GM19025 (cell line): ENCODE results near the gene TMEM221.

Source experiments
- ATAC-seq: cut with Tn5 transposase; IDR thresholded peaks from one replicate; pipeline ENCODE4 v1.9.1; 2021; ENCODE audit warnings: mild to moderate bottlenecking, low read depth, moderate library complexity; ENCODE audit not compliant: unreplicated experiment

TMEM221 gene

DNA sequence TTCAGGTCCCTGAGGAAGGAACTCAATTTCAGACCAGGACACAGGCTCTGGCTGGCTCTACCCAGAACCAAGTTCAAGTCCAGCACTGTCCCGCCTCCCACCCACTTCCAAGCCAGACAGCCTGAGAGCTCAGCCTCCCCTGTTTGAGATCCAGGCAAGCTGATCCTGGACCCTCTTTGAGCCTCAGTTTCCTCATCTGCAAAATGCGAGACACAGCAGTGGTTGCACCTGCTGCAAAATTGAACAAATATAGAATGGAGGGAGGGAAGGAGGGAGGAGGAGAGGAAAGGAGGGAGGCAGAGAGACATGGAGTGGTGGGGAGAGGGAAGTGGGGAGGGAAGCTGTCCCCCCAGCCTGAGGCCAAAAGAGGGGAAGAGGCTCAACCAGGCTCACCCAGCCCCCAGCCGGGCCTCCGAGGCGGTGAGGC is 751 bp downstream of the TMEM221 start:
- no peak for ATAC-seq

DNA sequence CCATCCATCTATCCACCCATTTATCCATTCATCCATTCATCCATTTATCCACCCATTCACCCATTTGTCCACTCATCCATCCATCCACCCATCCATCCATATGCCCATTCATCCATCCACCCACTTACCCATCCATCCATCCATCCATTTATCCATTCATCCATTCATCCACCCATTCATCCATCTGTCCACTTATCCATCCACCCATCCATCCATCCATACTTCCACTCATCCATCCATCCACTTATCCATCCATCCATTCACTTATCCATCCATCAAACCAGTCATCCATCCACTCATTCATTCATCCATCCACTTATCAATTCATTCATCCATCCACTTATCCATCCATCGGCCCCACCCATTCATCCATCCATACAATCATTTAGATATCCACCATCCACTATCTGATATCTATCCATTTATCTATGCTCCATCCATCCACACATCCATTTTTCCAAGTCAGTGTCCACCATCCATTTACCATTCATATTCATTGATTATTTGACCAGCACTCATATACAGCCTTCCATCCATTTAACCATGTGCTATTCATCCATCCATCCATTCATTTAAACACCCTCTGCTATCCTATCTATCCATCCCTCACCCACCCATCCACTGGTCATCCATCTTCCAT is 2.8 kb downstream of the TMEM221 start:
- ATAC-seq = no peak

DNA sequence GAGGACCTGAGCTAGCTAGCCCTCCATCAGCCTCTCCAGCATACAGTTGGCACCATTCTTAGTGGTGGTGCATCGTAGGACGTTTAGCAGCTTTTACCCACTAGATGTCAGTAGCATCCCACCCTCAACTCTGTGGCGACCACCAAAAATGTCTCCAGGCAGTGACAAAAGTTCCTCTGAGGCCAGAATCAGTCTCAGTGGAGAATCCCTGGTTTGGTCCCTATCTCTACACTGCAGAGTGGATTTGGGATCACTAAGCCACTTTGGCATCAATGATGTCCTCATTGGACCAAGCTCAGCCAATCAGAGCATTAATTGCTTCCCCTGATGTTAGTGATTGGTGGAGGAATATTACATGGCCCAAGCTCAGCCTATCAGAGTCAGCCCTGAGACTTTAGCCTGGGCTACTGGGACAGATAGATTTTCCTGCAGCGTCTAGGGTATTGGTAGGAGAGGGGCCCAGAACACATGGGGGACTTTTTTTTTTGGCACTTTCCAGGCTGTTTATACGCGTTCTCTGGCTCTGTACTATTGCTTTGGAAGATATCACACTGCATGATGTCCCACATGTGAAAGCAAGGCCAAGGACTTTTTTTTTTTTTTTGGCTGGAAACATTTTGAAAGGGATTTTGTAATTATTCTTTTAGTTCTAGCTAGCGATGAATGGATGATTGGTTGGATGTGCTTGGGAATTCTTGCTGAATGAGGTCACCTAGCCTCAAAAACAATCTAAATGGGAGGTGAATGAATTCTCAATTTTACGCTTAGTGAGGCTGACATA is 7.0 kb downstream of the TMEM221 start:
- no peak for ATAC-seq

DNA sequence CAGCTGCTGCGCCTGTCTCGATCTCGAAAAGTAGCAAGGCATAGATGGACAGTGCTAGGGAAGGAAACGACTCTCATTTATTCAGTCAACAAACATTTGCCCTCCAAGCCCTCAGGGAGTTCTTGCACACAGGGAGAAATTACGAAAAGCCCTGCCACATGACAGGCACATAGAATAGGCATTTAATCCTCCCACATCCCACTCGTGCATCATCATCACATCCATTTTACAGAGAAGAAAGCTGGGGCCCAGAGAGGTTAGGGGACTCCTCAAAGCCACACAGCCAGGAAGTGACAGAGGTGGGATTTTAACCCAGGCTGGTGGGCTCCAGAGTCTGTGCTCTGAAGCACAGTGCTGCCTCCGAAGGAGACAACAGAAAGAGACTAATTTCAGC is 11.6 kb downstream of the TMEM221 start:
- ATAC-seq = no peak

DNA sequence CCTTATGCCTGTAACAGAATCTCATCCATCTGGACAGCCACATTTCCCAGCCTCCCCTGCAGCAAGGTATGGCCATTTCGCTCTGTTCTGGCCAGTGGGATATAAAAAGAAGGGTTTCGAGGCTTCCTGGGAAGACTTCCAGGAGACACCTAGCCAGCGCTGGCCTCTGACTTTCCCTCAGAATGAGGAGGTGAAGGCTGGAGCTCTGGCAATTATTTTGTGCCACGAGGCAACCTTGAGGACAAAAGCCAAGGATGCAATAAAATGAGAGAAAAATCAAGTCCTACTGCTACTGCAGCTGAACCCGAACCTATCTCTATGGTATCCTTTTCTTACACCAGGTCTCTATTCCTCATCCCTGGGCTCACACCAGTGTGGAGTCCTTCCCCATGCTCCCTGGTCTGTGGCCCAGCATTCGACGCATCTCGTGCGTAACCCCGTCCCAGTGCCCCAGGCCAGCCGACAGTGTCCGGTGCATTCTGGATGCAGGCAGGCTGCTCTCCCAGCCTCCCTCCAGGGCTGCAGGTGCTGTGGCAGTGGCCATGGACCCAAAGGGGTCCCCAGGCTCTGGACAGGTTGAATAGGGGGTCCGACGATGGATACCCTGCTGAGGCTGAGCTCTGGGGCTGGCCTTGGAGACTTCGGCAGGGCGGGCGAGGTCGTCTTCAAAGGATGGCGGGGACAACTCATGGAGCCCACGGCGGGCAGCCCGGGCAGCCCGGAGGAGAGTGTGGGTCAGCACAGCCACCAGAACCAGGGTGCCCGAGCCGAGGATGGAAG is 12.2 kb downstream of the TMEM221 start:
- no peak for ATAC-seq

DNA sequence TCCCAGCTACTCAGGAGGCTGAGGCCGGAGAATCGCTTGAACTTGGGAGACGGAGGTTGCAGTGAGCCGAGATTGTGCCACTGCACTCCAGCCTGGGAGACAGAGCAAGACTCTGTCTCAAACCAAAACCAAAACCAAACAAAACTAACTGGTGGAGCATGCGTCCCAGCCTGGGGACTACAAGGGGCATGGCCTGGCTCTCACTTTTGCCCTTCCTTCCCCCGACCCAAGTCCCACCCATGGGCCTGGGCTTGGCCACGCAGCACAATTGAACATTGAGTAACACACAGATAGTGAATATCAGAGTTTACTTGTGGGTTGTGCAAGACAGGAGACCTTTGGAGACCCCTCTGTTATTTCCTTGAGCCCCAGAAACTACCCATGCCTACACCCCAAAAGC is 13.2 kb downstream of the TMEM221 start:
- no peak for ATAC-seq

DNA sequence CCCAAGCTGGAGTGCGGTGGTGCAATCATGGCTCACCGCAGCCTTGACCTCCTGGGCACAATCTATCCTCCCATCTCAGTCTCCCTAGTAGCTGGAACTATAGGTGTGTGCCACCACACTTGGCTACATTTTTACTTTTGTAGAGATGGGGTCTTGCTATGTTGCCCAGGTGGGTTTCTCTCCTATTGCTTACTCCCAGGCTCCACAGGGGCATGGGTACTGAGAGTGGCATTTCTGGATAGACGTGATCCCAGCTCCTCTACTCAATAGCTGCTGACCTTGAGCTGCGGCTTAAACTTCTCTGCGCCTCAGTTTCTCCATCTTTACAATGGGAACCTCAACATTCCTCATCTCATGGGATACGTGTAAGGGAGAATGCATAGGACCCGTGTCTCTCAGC is 17.1 kb downstream of the TMEM221 start:
- ATAC-seq = no peak

DNA sequence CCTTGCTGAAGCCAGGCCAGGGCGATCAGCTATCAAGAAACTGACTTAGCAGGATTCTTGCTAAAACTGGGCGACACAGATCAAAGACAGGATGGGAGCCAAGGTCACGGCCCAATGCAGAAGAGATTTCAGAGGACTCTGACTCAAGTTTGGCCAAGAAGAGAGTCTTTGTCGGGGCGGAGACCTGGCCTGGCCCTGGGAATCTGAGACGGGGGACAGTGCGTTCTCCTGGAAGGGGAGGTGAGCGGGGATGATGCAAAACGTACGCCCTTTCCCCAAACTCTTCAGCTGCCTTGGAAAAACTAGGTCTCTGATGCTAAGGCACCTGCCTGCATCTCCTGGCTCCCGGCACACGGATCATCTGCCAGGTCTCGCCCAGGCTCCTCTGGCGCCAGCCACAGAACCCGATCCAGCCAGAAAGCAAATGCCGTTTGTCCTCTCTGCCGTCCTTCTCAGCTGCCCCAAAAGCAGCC is 18.8 kb downstream of the TMEM221 start:
- ATAC-seq = no peak

DNA sequence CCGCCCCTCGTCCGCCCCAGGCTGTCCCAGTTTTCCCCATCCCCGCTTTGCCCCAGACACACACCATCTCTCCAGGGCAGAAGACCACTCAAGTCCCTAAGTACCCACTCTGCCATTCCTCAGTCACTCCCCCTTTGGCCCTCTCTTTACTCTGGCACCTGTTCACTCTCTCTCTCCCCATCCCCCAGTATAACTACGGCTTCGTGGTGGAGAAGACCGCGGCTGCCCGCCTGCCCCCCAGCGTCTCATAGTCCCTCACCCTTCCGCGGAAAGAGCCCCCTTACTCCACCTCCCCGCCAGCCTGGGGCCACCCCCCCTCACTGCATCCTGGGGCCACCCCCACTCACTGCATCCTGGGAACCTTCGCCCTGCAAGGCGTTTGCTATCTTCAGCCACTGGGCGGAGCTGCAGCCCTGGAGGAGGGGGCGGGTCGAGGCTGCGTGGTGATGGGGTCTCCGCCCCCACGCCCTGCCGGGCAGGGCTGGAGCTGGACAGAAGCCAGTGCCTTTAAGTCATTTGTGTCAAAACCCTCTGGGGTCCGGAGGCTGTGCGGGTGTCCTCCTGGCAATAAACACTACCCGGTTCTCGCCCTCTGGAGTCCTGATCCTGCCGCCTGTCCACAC is 23.6 kb downstream of the TMEM221 start:
- ATAC-seq = no peak

DNA sequence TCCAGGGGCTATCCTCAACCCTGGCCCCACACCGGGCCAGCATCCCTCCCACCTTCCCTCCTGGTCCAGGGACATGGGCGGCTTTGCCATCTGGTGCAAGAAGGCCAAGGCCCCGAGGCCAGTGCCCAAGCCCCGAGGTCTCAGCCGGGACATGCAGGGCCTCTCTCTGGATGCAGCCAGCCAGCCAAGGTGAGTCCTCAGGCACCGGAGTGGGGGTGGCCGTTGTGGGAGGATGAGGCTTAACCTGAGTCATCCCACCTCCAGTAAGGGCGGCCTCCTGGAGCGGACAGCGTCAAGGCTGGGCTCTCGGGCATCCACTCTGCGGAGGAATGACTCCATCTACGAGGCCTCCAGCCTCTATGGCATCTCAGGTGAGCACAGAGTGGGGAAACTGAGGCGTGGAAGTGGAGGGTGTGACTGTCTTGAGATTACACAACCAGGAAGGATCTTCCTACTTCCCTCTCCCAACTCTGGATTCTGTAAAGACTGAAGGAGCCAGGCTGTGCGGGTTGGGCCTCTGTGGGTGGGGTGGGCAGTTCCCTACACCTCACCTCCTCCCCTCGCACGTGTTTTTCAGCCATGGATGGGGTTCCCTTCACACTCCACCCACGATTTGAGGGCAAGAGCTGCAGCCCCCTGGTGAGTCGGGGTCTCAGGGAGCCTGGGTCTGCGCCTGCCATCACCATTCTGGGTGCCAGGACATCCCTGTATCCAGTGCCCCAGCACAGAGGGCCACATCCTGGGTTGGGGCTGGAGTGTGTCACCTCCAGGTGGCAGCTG is 24.8 kb downstream of the TMEM221 start:
- no peak for ATAC-seq

DNA sequence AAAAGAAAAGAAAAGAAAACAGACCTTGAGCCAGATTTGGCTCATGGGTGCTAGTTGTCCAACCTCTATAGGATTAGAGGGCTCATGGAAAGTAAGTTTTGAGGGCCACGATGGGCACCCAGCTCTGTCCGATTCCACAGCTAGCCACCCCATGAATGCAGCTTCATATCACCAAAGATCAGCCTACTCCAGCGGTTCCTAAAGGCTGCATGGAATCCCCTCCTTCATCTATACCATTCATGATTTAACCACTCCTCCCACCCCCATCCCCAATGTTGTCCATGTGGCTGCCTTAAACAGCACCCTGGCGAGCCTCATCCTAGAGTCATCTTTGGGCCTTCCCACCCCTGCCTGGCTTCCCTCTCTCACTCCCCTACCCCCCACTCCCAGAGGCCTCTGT is 26.5 kb downstream of the TMEM221 start:
- no peak for ATAC-seq

DNA sequence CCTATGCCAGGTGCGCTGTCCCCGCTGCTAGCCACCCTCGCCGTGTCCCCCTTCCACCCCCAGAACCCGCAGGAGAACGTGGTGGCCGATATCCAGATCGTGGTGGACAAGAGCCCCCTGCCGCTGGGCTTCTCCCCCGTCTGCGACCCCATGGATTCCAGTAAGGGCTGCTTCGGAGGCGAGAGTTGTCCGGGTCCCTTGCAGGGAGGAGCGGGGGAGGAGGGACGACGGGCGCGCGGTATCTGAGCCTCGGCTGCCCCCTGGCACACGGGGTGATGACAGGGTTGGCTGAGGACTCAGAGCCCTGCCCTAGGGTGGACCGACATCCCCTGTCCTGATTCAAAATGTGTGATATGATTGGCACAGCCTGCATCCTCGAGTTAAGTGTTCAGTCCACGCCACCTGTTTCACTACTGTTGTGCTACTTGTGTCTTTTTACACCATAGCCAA is 28.0 kb downstream of the TMEM221 start:
- ATAC-seq = no peak

DNA sequence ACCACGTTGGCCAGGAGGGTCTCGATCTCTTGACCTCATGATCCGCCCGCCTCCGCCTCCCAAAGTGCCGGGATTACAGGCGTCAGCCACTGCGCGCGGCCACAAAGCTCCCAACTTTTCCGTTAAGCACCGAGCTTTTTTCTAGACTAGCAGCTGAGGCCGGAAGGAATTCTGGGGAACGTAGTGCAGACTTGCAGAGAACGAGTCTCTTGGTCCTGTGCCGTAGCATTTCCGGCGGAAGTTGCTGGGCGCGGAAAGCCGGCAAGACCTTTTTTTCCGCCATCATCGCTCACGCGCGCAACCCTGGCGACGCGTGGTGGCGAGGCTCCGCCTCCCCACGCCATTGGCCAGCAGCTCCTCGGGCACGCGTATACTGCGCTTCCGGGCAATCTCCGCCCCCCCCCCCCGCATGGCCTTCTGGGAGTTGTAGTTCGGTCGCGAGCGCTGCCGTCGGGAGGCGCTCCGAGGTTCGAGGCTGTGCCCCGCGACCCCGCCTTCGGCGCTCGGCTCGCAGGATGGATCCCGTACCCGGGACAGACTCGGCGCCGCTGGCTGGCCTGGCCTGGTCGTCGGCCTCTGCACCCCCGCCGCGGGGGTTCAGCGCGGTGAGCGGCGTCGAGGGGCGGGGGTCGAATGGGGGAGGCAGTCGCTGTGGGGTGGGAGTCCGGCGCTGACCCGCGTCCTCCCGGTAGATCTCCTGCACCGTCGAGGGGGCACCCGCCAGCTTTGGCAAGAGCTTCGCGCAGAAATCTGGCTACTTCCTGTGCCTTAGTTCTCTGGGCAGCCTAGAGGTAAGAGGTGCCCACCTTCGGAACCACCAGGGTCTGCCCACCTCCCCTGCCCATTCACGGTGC is 28.6 kb downstream of the TMEM221 start, which contains the start of gene MVB12A:
TSS of gene MVB12A (plus strand) at position 427 of the 854 bp plus-strand sequence. CDS start at position 516, 89 bp downstream.
- ATAC-seq = peak; percentile 91

DNA sequence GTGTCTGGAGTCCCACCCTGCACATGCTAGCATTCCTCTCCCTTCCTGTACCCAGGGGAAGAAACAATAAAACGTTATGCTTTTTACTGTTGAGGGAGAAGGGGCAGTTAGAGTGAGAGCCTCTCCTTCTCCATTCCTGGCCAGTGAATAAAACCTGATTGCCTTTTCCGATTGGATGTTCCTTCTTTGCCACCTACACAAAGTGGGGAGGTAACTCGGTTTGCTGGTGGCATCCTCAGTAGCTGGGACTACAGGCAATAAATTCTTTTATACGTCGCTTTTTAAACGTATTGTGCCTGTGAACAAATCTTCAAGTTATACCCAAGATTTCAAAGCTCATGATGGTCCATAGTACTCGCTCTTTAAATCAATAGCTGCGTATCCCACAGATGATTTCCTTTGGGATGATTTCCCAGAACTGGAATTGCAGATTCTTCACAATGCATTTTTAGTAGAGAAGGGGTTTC is 29.3 kb downstream of the TMEM221 start:
- ATAC-seq = no peak

DNA sequence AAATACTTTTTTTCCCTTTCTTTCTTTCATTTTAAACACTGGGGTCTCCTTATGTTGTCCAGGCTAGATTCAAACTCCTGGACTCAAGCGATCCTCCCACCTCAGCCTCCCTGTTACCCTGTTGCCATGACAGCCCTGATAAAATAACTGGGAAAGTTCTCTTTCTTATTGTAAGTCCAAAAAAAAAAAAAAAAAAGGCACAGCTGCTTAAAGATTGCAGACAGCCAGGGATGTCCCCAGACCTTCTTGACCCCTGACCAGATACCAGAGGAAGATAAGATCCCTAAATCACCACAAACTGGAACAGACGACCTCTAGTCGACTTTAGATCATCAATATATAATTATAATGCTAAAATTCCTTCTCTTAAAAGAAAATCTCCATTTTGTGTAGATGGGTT is 29.8 kb downstream of the TMEM221 start:
- ATAC-seq = no peak

DNA sequence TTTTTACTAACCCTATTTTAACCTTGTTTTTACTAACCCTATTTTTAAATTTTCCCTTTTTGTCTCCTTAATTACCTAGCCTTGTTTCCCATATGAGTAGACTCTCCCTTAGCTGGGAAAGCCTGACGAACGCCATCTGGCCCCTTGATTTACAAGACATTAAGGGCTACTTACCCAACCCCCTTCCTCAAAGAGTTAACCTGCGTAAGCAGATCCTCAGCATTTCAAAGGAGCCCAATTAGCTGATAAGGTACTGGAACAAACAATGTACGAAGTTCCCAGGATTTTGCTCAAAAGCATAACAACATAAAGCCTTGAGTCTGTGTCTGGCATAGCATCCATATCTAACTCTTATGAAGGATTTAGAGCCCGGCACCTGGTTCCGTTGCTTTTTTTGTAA is 33.3 kb downstream of the TMEM221 start:
- ATAC-seq = no peak

DNA sequence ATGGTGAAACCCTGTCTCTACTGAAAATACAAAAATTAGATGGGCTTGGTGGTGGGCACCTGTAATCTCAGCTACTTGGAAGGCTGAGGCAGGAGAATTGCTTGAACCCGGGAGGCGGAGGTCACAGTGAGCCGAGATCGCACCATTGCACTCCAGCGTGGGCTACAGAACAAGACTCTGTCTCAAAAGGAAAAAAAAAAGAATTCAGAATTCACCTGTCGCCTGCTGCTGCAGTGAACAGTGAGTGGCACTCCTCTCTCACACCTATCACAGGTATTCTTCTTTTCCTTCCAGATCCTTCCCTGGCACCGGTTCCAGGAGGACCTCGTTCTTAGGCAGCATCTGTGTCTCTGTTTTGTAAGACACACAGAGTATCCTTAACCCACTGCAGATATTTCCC is 34.4 kb downstream of the TMEM221 start:
- ATAC-seq = no peak

DNA sequence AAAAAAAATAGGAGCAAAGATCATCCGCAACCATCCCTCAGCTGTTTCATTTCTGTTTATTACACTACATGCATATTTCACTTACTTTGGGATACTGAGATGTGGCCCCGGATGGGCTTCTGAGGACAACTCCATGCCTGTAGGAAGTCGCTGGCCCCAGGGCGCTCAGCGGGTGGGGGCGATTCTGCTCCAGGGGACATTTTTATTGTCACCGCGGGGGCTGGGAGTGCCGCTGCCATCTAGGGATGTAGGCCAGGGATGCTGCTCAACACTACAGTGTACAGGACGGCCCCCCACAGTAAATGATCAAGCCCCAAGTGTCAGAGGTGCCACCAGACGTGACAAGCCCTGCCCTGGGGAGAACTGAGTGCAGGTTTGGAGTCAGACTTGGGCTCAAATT is 36.7 kb downstream of the TMEM221 start:
- no peak for ATAC-seq

DNA sequence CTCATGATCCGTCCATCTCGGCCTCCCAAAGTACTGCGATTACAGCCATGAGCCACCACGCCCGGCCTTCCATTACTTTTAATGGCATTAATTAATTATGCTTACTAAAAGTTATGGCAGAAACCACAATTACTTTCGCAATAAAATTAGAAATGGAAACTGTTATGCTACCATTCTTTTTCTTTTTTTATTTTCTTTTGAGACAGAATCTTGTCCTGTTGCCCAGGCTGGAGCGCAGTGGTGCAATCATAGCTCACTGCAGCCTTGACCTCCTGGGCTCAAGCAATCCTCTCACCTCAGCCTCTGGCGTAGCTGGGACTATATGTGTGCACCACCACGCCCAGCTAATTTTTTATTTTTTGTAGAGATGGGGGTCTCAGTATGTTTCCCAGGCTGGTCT is 38.5 kb downstream of the TMEM221 start:
- ATAC-seq = no peak
